Gastrocnemius medialis (tissue), 4 donors: ENCODE results near the gene CMTM5. TPM values are rescaled to one million over a fixed set of nuclear protein-coding genes. Genes with fewer than 3 reads are reported as not detected.
A peak's percentile ranks its signal among the peaks of the same experiment; 100 is the strongest.

ENCODE experiments used
- ATAC-seq, 2 donors: fragments of 150-250 bp; one replicate each; pipeline ENCODE4 v1.9.1; 2016
- DNase-seq, 2 donors: peaks; one replicate each; pipeline ENCODE4 v3.0.0-alpha.2; 2019
- H3K27ac ChIP-seq, 4 donors: fragments of 200-600 bp; sonication (generic); 1 replicate in 1 of 4; 2 replicates in 3 of 4; pipeline ENCODE4 v1.5.1; 2016 to 2018; ENCODE audit warnings: mild to moderate bottlenecking in 2 of 4, moderate library complexity in 1 of 4
- H3K27me3 ChIP-seq, 3 donors: fragments of 200-600 bp; sonication (generic) in 2 of 3; 1 replicate in 1 of 3; 2 replicates in 2 of 3; pipeline versions ENCODE4 v1.5.1 to v1.6.0; 2016 to 2019; ENCODE audit warnings: mild to moderate bottlenecking in 1 of 3, moderate library complexity in 1 of 3
- H3K36me3 ChIP-seq, 2 donors: fragments of 200-600 bp; sonication (generic) in 1 of 2; one replicate each; pipeline ENCODE4 v1.5.1; 2017 to 2018
- H3K4me1 ChIP-seq, 2 donors: fragments of 200-600 bp; sonication (generic) in 1 of 2; one replicate each; pipeline ENCODE4 v1.5.1; 2016 to 2017; ENCODE audit warnings: mild to moderate bottlenecking in 2 of 2
- H3K4me3 ChIP-seq, 4 donors: fragments of 200-600 bp; sonication (generic) in 3 of 4; 1 replicate in 1 of 4; 2 replicates in 3 of 4; pipeline ENCODE4 v1.5.1; 2016 to 2019; ENCODE audit warnings: mild to moderate bottlenecking in 2 of 4
- H3K9me3 ChIP-seq, 3 donors: fragments of 200-600 bp; sonication (generic) in 2 of 3; 1 replicate in 1 of 3; 2 replicates in 2 of 3; pipeline ENCODE4 v1.5.1; 2016 to 2019
- POLR2A ChIP-seq, 2 donors: fragments of 450-650 bp; IDR thresholded peaks; one replicate each; pipeline ENCODE4 v1.6.1; 2017; ENCODE audit warnings: antibody characterized with exemption in 2 of 2, mild to moderate bottlenecking in 2 of 2, moderate library complexity in 2 of 2
- in situ Hi-C, 4 donors: fragments of 200-750 bp; cut with MboI; loops; one replicate each; pipeline versions ENCODE4 v1.15.0 to v1.8.0; 2017; ENCODE audit warnings: low sequenced_read_pairs in 4 of 4
- intact Hi-C: fragments of 100-400 bp; cut with DNase I; formaldehyde crosslinking; loops from one replicate; pipeline ENCODE4 v1.15.1; 2023; ENCODE audit warnings: low total_unique reads
- total RNA-seq, 4 donors: library from RNA; depleted of rRNA; stranded (reverse); fragments of >200 nt; gene quantifications; one replicate each; pipeline versions ENCODE4 v1.1.0 to v1.2.3, GENCODE V29; 2016
- TF ChIP-seq, protein P1 (sequence below), 5 experiments: fragments of 450-650 bp in 3 of 5; fragments of 200-600 bp in 2 of 5; sonication (generic) in 2 of 5; IDR thresholded peaks in 4 of 5; conservative IDR thresholded peaks in 1 of 5; 1 replicate in 4 of 5; 2 replicates in 1 of 5; pipeline ENCODE4 v1.5.1; 2016 to 2019; ENCODE audit warnings: antibody characterized with exemption in 5 of 5, mild to moderate bottlenecking in 3 of 5, moderate library complexity in 3 of 5

The CMTM5 gene
- total RNA-seq, 4 donors from 2014 or later = 1.7 TPM; not detected in 3

DNA sequence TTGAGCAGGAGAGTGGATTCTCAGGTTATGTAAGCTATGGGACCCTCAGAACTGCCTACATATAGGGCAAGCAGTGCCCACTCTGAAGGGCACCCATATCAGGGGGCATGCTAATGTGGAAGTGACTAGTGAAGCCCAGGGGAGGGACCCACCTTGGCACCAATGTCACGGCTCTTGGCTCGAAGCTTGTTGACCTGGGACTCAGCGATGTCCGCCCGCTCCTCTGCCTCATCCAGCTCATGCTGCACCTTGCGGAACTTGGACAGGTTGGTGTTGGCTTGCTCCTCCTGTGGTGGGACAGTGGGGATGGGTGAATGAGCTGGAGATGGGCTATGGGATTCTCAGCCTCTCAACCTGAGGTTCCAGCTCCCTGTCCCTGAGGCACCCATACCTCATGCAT, 5.4 kb downstream of the CMTM5 start:
- peaks cover 0 to 15% of the 10 kb centered on the region in 2 donors for H3K36me3 ChIP-seq
- H3K4me3 ChIP-seq = no peak overlapping the region
- DNase-seq (peak in 1 of 2 donors; percentile 21), ATAC-seq (no peak)
- in situ Hi-C loops (loop anchor here in 3 of 4 donors (5.0 to 10.0 kb wide), 3 partner anchors 47 to 117 kb away; no protein-coding TSS in a partner anchor), intact Hi-C loops (no loop called here)
- H3K9me3 ChIP-seq = no peaks in the 10 kb centered on the region
- H3K27me3 ChIP-seq = no peaks in the 10 kb centered on the region
- TF ChIP-seq, protein P1, sequence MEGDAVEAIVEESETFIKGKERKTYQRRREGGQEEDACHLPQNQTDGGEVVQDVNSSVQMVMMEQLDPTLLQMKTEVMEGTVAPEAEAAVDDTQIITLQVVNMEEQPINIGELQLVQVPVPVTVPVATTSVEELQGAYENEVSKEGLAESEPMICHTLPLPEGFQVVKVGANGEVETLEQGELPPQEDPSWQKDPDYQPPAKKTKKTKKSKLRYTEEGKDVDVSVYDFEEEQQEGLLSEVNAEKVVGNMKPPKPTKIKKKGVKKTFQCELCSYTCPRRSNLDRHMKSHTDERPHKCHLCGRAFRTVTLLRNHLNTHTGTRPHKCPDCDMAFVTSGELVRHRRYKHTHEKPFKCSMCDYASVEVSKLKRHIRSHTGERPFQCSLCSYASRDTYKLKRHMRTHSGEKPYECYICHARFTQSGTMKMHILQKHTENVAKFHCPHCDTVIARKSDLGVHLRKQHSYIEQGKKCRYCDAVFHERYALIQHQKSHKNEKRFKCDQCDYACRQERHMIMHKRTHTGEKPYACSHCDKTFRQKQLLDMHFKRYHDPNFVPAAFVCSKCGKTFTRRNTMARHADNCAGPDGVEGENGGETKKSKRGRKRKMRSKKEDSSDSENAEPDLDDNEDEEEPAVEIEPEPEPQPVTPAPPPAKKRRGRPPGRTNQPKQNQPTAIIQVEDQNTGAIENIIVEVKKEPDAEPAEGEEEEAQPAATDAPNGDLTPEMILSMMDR (IDR thresholded peaks at IDR 0.05 in 4 of 5, conservative IDR thresholded peaks at IDR 0.05 in 1 of 5) = no peak
- TF ChIP-seq POLR2A (IDR thresholded peaks at IDR 0.05) = no peak
- H3K27ac ChIP-seq = no peak overlapping the region
- no peaks in the 10 kb centered on the region for H3K4me1 ChIP-seq

- no peaks in the 10 kb centered on the region for H3K9me3 ChIP-seq
- H3K27ac ChIP-seq = no peak overlapping the region
- ATAC-seq (no peak), DNase-seq (no peak)
- in situ Hi-C loops (loop anchor here in 3 of 4 donors (5.0 to 10.0 kb wide), 3 partner anchors 48 to 118 kb away; no protein-coding TSS in a partner anchor), intact Hi-C loops (no loop called here)
- H3K36me3 ChIP-seq = peaks cover 0 to 15% of the 10 kb centered on the region in 2 donors
- no peaks in the 10 kb centered on the region for H3K4me1 ChIP-seq
- no peaks in the 10 kb centered on the region for H3K27me3 ChIP-seq
- TF ChIP-seq, protein P1 (IDR thresholded peaks at IDR 0.05 in 4 of 5, conservative IDR thresholded peaks at IDR 0.05 in 1 of 5) = no peak
- no peak for TF ChIP-seq POLR2A (IDR thresholded peaks at IDR 0.05)
- H3K4me3 ChIP-seq = no peak overlapping the region
Observed at GRCh38 chr14:23382731-23383440, 6.0 kb downstream of the CMTM5 start.

DNA sequence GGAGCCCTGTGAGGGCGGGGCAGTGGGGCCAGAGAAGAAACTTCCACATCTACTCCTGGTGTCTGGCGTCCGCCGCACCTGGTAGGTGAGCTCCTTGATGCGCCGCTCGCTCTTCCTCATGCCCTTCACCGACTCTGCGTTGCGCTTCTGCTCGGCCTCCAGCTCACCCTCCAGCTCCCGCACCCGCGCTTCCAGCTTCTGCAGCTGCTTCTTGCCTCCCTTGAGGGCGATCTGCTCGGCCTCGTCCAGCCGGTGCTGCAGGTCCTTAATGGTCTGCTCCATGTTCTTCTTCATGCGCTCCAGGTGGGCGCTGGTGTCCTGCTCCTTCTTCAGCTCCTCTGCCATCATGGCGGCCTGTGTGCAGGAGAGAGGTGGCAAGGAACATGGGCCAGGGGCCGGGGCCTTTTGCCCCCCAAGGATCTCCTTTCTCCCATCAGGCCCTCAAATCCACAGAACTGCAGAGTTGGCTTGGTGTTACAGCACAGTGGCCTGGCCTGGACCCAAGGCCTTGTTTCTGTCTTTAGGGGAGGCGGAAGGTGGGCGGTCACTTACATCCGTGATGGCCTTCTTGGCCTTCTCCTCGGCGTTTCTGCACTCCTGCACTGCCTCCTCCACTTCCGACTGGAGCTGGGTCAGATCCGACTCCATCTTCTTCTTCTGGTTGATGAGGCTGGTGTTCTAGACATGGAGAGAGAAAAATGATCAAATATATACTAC, 7.7 kb downstream of the CMTM5 start:
- Histone ChIP-seq H3K27me3 (no peaks in the 10 kb centered on the region), H3K9me3 (no peaks in the 10 kb centered on the region), H3K36me3 (peaks cover 0 to 15% of the 10 kb centered on the region in 2 donors), H3K27ac (no peak overlapping the region), H3K4me3 (no peak overlapping the region), H3K4me1 (no peaks in the 10 kb centered on the region)
- DNase-seq (no peak), ATAC-seq (no peak)
- in situ Hi-C loops (loop anchor here in 3 of 4 donors (5.0 to 10.0 kb wide), 3 partner anchors 50 to 120 kb away; no protein-coding TSS in a partner anchor), intact Hi-C loops (no loop called here)
- TF ChIP-seq, protein P1 (IDR thresholded peaks at IDR 0.05 in 4 of 5, conservative IDR thresholded peaks at IDR 0.05 in 1 of 5) = no peak

- TF ChIP-seq, protein P1 (IDR thresholded peaks at IDR 0.05 in 4 of 5, conservative IDR thresholded peaks at IDR 0.05 in 1 of 5) = no peak
- no peak for TF ChIP-seq POLR2A (IDR thresholded peaks at IDR 0.05)
- no peak for ATAC-seq
- no peak for DNase-seq
- Histone ChIP-seq H3K36me3 (peaks cover 0 to 15% of the 10 kb centered on the region in 2 donors), H3K4me3 (no peak overlapping the region), H3K27me3 (no peaks in the 10 kb centered on the region), H3K9me3 (no peaks in the 10 kb centered on the region), H3K27ac (no peak overlapping the region), H3K4me1 (no peaks in the 10 kb centered on the region)
- in situ Hi-C loops (loop anchor here in 2 of 4 donors (10.0 kb wide), 2 partner anchors 50 to 120 kb away; no protein-coding TSS in a partner anchor), intact Hi-C loops (no loop called here)
Observed at GRCh38 chr14:23385244-23385641, 8.4 kb downstream of the CMTM5 start.
